Mammary epithelial cell (primary cell): ENCODE measurements around the gene RASL11B.

ENCODE experiments used
- CTCF ChIP-seq, 2 donors: IDR thresholded peaks in 1 of 2; conservative IDR thresholded peaks in 1 of 2; 2 replicates each; pipeline ENCODE4 v1.5.1; 2011 to 2012; ENCODE audit warnings: inconsistent platforms in 2 of 2, low read length in 2 of 2, mild to moderate bottlenecking in 2 of 2, control low read depth in 1 of 2, low read depth in 1 of 2; ENCODE audit not compliant: insufficient read depth in 1 of 2; ENCODE audit errors: extremely low read depth in 1 of 2
- EZH2 ChIP-seq: IDR thresholded peaks from 2 replicates; pipeline ENCODE4 v1.6.1; 2012; ENCODE audit warnings: low read length, inconsistent platforms, borderline replicate concordance

GRCh38 chr4:52822583-52822971 is 39.5 kb upstream of the RASL11B start:
- TF ChIP-seq CTCF (conservative IDR thresholded peaks at IDR 0.05 in 1 of 2, IDR thresholded peaks at IDR 0.05 in 1 of 2; ENCODE audit: extremely low read depth in 1 of 2, insufficient read depth in 1 of 2, low read depth in 1 of 2, low read length in 2 of 2) (no peak), EZH2 (no peak)
